Urinary bladder (tissue), 4 donors: ENCODE measurements around the gene TAF1. TPM values are rescaled to one million over a fixed set of nuclear protein-coding genes. Genes with fewer than 3 reads are reported as not detected.
A peak's percentile ranks its signal among the peaks of the same experiment; 100 is the strongest.
"Not testable (repeated sequence)": the region's sequence is repeated elsewhere in the genome, so short reads cannot be mapped to it uniquely, and the experiment has no call there.

ENCODE experiments used
- DNase-seq: peaks from one replicate; pipeline ENCODE4 v3.0.0-alpha.2; 2015; ENCODE audit errors: extremely low spot score
- H3K27ac ChIP-seq: one replicate; pipeline ENCODE4 v1.5.1; 2013; ENCODE audit warnings: low read depth, mild to moderate bottlenecking, moderate library complexity
- H3K36me3 ChIP-seq: one replicate; pipeline ENCODE4 v1.6.1; 2013; ENCODE audit warnings: mild to moderate bottlenecking, moderate library complexity; ENCODE audit not compliant: insufficient read depth
- H3K4me1 ChIP-seq: one replicate; pipeline ENCODE4 v1.6.1; 2013; ENCODE audit warnings: mild to moderate bottlenecking, moderate library complexity; ENCODE audit not compliant: insufficient read depth
- H3K4me3 ChIP-seq: one replicate; pipeline ENCODE4 v1.5.1; 2013; ENCODE audit warnings: low read depth, low read length
- WGBS: extraction: QIAGEN DNeasy Blood & Tissue Kit; methylation state at CpG from one replicate; pipeline ENCODE4 v1.1.7; 2013; 5-methylcytosine and 5-hydroxymethylcytosine counted together
- polyA plus RNA-seq: library from polyadenylated mRNA; stranded (reverse); fragments of 200-250 nt; gene quantifications from one replicate; pipeline ENCODE4 v1.2.3, GENCODE V29; 2013
- total RNA-seq: library from RNA; depleted of rRNA; stranded (reverse); fragments of >200 nt; gene quantifications from one replicate; pipeline ENCODE4 v1.2.3, GENCODE V29; 2014
- donor health status: healthy with polysubstance abuse.
- donor health status: healthy.

The TAF1 gene, protein sequence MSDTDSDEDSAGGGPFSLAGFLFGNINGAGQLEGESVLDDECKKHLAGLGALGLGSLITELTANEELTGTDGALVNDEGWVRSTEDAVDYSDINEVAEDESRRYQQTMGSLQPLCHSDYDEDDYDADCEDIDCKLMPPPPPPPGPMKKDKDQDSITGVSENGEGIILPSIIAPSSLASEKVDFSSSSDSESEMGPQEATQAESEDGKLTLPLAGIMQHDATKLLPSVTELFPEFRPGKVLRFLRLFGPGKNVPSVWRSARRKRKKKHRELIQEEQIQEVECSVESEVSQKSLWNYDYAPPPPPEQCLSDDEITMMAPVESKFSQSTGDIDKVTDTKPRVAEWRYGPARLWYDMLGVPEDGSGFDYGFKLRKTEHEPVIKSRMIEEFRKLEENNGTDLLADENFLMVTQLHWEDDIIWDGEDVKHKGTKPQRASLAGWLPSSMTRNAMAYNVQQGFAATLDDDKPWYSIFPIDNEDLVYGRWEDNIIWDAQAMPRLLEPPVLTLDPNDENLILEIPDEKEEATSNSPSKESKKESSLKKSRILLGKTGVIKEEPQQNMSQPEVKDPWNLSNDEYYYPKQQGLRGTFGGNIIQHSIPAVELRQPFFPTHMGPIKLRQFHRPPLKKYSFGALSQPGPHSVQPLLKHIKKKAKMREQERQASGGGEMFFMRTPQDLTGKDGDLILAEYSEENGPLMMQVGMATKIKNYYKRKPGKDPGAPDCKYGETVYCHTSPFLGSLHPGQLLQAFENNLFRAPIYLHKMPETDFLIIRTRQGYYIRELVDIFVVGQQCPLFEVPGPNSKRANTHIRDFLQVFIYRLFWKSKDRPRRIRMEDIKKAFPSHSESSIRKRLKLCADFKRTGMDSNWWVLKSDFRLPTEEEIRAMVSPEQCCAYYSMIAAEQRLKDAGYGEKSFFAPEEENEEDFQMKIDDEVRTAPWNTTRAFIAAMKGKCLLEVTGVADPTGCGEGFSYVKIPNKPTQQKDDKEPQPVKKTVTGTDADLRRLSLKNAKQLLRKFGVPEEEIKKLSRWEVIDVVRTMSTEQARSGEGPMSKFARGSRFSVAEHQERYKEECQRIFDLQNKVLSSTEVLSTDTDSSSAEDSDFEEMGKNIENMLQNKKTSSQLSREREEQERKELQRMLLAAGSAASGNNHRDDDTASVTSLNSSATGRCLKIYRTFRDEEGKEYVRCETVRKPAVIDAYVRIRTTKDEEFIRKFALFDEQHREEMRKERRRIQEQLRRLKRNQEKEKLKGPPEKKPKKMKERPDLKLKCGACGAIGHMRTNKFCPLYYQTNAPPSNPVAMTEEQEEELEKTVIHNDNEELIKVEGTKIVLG (N-terminal part only)
- total RNA-seq: 54.1 TPM
- polyA plus RNA-seq: 21.4 TPM

DNA sequence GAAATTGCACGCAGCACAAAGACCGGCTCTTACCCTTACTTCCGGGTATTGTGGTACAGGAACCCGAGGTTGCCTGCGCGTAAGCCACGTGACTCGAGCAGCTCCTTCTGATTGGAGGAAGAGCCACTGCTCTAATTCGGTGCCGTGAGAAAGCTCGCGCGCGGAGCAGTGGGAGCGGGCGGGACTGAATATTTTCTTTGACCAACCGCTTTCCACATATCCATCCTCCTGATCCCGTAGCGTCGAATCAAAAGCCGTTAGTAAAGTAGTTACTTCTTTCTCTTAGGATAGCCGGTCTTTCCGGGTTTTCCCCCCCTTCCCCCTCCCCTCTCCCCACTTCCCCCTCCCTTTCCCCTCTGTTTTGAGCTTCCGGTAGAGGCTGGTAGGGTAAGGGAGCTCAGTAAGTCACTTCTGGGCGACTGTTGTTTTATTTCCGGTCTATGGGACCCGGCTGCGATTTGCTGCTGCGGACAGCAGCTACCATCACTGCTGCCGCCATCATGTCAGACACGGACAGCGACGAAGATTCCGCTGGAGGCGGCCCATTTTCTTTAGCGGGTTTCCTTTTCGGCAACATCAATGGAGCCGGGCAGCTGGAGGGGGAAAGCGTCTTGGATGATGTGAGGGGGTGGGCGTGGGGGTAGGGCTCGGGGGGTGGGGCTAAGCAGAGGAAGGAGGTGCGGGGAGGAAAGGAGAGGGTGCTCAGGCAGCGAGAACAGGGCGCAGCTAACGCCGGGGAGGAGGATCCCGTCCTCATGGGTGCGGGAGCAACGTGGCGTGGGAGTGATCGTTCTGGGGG, at the start of gene TAF1:
TAF1 (plus strand) TSS at position 483 of the 799 bp plus-strand sequence; CDS start at position 501, 18 bp downstream.
- Histone ChIP-seq H3K27ac (peak within 1 kb of the TSS; percentile 75), H3K36me3 (peaks cover 1% of the 10 kb centered on the region), H3K4me3 (peak within 1 kb of the TSS; percentile 65), H3K4me1 (no peaks in the 10 kb centered on the region)
- WGBS: under 1% methylated on average over 51 of the region's 51 CpGs
- peak; percentile 88 for DNase-seq

DNA sequence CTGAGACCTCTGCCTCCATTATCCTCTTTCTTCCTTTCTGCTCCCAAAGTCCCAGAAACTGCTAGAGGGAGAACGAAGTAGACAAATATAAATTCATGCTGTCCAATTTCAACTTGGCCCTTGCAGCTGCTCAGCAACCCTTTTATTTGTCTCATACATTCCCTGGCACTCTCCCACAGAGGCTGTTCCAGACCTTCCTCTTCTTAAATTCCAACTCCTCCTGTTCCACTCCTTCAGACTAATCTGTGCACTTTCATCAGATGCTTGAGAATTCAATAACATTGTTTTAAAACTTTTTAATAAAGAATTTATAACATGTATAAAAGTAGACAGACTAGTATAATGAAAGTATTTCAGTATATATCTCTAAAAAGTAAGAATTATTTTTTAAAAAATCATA, 49.2 kb upstream of the TAF1 start:
- WGBS: no CpG with 5 or more reads among the region's 1 CpG
- H3K27ac ChIP-seq, DNase-seq, H3K4me3 ChIP-seq, H3K4me1 ChIP-seq, H3K36me3 ChIP-seq: not testable (repeated sequence)

GRCh38 chrX:71320126-71320525, 46.0 kb upstream of the TAF1 start:
- WGBS: 80% methylated on average over 1 of the region's 1 CpG
- DNase-seq: no peak
- no peak overlapping the region for H3K27ac ChIP-seq
- H3K4me1 ChIP-seq: no peaks in the 10 kb centered on the region
- H3K4me3 ChIP-seq: no peak overlapping the region
- peaks cover 1% of the 10 kb centered on the region for H3K36me3 ChIP-seq

DNA sequence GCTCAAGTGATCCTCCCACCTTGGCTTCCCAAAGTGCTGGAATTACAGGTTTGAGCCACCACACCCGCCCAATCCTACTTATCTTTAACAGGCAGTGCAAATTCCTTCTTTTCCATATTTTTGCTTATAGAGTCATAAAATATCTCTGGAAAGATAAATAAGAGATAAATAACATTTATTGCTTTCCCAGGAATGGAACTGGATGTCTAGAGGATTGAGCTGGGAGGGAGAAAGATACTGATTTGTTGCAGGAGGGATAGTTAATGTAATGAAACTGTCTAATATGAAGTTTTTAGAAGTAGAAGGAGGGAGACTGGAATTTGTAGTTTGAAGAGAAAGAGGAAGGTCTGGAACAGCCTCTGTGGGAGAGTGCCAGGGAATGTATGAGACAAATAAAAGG, 44.4 kb upstream of the TAF1 start:
- Histone ChIP-seq H3K36me3 (peaks cover 1% of the 10 kb centered on the region), H3K4me3 (no peak overlapping the region), H3K27ac (no peak overlapping the region), H3K4me1 (no peaks in the 10 kb centered on the region)
- WGBS: 25% methylated on average over 1 of the region's 1 CpG
- no peak for DNase-seq

- not testable (repeated sequence) for DNase-seq, H3K36me3 ChIP-seq, H3K4me1 ChIP-seq, H3K27ac ChIP-seq, H3K4me3 ChIP-seq
- WGBS: 98% methylated on average over 11 of the region's 11 CpGs
These were observed 41.7 kb upstream of the TAF1 start for GRCh38 chrX:71324452-71324851.

DNA sequence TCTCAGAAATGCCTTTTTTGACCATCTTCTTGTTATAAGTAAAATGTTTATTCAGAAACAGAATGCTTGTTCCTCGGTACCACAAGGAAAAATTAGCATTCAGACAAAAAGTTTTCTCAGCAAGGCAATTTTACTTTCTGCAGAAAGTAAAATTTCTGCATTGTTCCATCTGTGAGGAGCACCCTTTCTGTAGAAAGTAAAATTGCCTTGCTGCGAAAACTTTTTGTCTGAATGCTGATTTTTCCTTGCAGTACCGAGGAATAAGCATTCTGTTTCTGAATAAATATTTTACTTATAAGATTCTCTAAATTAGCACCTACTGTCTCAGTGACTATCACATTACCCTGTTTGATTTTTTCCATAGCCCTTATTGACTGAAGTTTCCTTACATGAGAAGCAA, 39.8 kb upstream of the TAF1 start:
- peaks cover 1% of the 10 kb centered on the region for H3K36me3 ChIP-seq
- H3K4me1 ChIP-seq: no peaks in the 10 kb centered on the region
- WGBS: 96% methylated on average over 3 of the region's 3 CpGs
- H3K4me3 ChIP-seq: no peak overlapping the region
- no peak overlapping the region for H3K27ac ChIP-seq
- DNase-seq: no peak

GRCh38 chrX:71349151-71349665, 16.9 kb upstream of the TAF1 start:
- H3K4me1 ChIP-seq, H3K27ac ChIP-seq, H3K4me3 ChIP-seq, DNase-seq, H3K36me3 ChIP-seq: not testable (repeated sequence)
- 44% methylated on average over 2 of the region's 5 CpGs for WGBS

DNA sequence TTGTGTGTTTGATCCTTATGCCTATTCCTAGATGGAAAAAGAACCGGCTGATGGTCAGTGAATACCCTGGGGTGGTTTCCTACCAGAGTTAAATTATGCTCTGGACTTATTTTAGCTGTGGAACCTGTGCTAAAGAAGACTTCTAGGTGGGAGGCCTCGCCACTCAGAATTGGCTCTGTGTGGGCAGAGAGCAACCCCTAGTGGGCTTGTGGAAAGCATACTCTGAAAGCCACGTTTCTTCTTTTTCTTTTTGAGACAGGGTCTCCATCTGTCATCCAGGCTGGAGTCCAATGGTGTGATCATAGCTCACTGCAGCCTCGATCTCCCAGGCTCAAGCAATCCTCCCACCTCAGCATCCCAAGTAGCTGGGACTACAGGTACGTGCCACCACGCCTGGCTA, 16.3 kb upstream of the TAF1 start:
- not testable (repeated sequence) for DNase-seq

GRCh38 chrX:71352439-71352838, 13.7 kb upstream of the TAF1 start:
- not testable (repeated sequence) for H3K4me1 ChIP-seq, DNase-seq, H3K4me3 ChIP-seq, H3K36me3 ChIP-seq, H3K27ac ChIP-seq
- 84% methylated on average over 5 of the region's 5 CpGs for WGBS

More for the DNA sequence above, 16.3 kb upstream of the TAF1 start:
- H3K36me3 ChIP-seq, H3K27ac ChIP-seq, H3K4me3 ChIP-seq, H3K4me1 ChIP-seq: not testable (repeated sequence)
- WGBS: 31% methylated on average over 2 of the region's 6 CpGs

- H3K4me3 ChIP-seq: no peak overlapping the region
- no peak overlapping the region for H3K27ac ChIP-seq
- H3K36me3 ChIP-seq: no peaks in the 10 kb centered on the region
- no peak for DNase-seq
- 98% methylated on average over 12 of the region's 14 CpGs for WGBS
- H3K4me1 ChIP-seq: no peaks in the 10 kb centered on the region
These were observed 1.9 kb upstream of the TAF1 start for GRCh38 chrX:71364221-71364620.

DNA sequence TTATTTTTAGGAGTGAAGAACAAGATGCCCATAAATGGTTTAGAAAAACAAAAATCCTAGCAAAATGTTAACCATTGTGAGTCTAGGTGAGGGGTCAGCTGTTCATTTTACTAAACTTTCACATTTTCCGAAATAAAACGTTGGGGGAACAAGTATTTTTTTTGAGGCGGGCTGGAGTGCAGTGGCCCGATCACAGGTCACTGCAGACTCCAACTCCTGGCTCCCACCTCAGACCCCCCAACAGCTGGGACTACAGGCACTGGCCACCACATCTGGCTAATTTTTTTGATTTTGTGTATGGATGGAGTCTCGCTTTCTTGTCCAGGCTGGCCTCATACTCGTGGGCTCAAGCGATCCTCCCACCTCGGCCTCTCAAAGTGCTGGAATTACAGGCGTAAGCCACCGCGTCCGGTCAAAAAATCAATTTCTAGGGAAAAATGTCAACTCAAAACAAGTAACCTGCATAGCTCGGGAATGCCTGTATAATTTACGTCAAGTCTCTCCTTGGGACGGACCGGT, 742 bp upstream of the TAF1 start:
- Histone ChIP-seq H3K4me1 (no peaks in the 10 kb centered on the region), H3K27ac (peak overlapping the region; percentile 41), H3K36me3 (peaks cover 1% of the 10 kb centered on the region), H3K4me3 (peak overlapping the region; percentile 39)
- no peak for DNase-seq
- 4% methylated on average over 16 of the region's 16 CpGs for WGBS

GRCh38 chrX:71366674-71367256, 608 bp downstream of the TAF1 start:
- no peak for DNase-seq
- Histone ChIP-seq H3K27ac (peak overlapping the region; percentile 75), H3K36me3 (peaks cover 1% of the 10 kb centered on the region), H3K4me1 (no peaks in the 10 kb centered on the region), H3K4me3 (peak overlapping the region; percentile 65)
- WGBS: under 1% methylated on average over 36 of the region's 36 CpGs
